GM19238 (cell line): ENCODE results near the gene CCDC3.
"Not testable (repeated sequence)": the region's sequence is repeated elsewhere in the genome, so short reads cannot be mapped to it uniquely, and the experiment has no call there.

Experiments
- DNase-seq: peaks from one replicate; pipeline ENCODE4 v3.0.0; 2011; ENCODE audit warnings: low spot score; ENCODE audit not compliant: insufficient read length

CCDC3 gene

GRCh38 chr10:12890958-12891357, 110.6 kb downstream of the CCDC3 start:
- DNase-seq, result no peak

- no peak for DNase-seq
These were observed 113.0 kb downstream of the CCDC3 start for GRCh38 chr10:12888470-12888869.

GRCh38 chr10:12887780-12888179, 113.7 kb downstream of the CCDC3 start:
- no peak for DNase-seq

- DNase-seq, result no peak
These were observed 116.7 kb downstream of the CCDC3 start for GRCh38 chr10:12884851-12885250.

- no peak for DNase-seq
These were observed 121.1 kb downstream of the CCDC3 start for GRCh38 chr10:12880423-12880822.

GRCh38 chr10:12877150-12877549, 124.4 kb downstream of the CCDC3 start:
- no peak for DNase-seq

GRCh38 chr10:12876266-12876665, 125.2 kb downstream of the CCDC3 start:
- DNase-seq, result no peak

GRCh38 chr10:12875100-12875499, 126.4 kb downstream of the CCDC3 start:
- no peak for DNase-seq

- no peak for DNase-seq
These were observed 127.0 kb downstream of the CCDC3 start for GRCh38 chr10:12874501-12874900.

GRCh38 chr10:12873172-12873571, 128.3 kb downstream of the CCDC3 start:
- no peak for DNase-seq

- DNase-seq, result no peak
These were observed 128.9 kb downstream of the CCDC3 start for GRCh38 chr10:12872577-12872976.

- DNase-seq, result no peak
These were observed 132.1 kb downstream of the CCDC3 start for GRCh38 chr10:12869427-12869826.

GRCh38 chr10:12868229-12868628, 133.3 kb downstream of the CCDC3 start:
- no peak for DNase-seq

GRCh38 chr10:12865515-12865914, 136.0 kb downstream of the CCDC3 start:
- DNase-seq, result not testable (repeated sequence)

GRCh38 chr10:12862459-12862858, 139.1 kb downstream of the CCDC3 start:
- no peak for DNase-seq

- no peak for DNase-seq
These were observed 146.5 kb downstream of the CCDC3 start for GRCh38 chr10:12854988-12855387.

- DNase-seq, result no peak
These were observed 148.8 kb downstream of the CCDC3 start for GRCh38 chr10:12852687-12853086.

- DNase-seq, result no peak
These were observed 152.0 kb downstream of the CCDC3 start for GRCh38 chr10:12849319-12850181.

GRCh38 chr10:12848439-12849173, 152.9 kb downstream of the CCDC3 start:
- no peak for DNase-seq

GRCh38 chr10:12847361-12847975, 154.0 kb downstream of the CCDC3 start:
- no peak for DNase-seq

GRCh38 chr10:12846718-12847117, 154.8 kb downstream of the CCDC3 start:
- DNase-seq, result no peak
